Progenitor cell of endocrine pancreas (in vitro differentiated cells): ENCODE data around the gene FAM78A. TPM values are rescaled to one million over a fixed set of nuclear protein-coding genes. Genes with fewer than 3 reads are reported as not detected.
"Not testable (repeated sequence)": the region's sequence is repeated elsewhere in the genome, so short reads cannot be mapped to it uniquely, and the experiment has no call there.

Experiments used
- DNase-seq: peaks from one replicate; pipeline ENCODE4 v3.0.0; 2021; ENCODE audit warnings: low spot score; ENCODE audit not compliant: unreplicated experiment
- H3K27ac Mint-ChIP-seq: 2 replicates; pipeline ENCODE4 v1.8.0; 2021; ENCODE audit warnings: mild to moderate bottlenecking, moderate library complexity, mixed read lengths
- H3K27me3 Mint-ChIP-seq: 2 replicates; pipeline ENCODE4 v1.8.0; 2021; ENCODE audit warnings: mixed read lengths
- H3K36me3 Mint-ChIP-seq: 2 replicates; pipeline ENCODE4 v1.8.0; 2022; ENCODE audit warnings: mixed read lengths; ENCODE audit not compliant: insufficient read depth
- H3K4me1 Mint-ChIP-seq: 2 replicates; pipeline ENCODE4 v1.8.0; 2021; ENCODE audit warnings: low read depth, mixed read lengths
- H3K4me3 Mint-ChIP-seq: 2 replicates; pipeline ENCODE4 v1.8.0; 2021; ENCODE audit warnings: low read depth, mild to moderate bottlenecking, moderate library complexity, mixed read lengths
- H3K9me3 Mint-ChIP-seq: 2 replicates; pipeline ENCODE4 v1.8.0; 2021; ENCODE audit warnings: low read depth, mixed read lengths
- CTCF ChIP-seq: fragments of 200-600 bp; sonication (generic); IDR thresholded peaks from one replicate; pipeline ENCODE4 v1.5.0; 2021; ENCODE audit warnings: antibody characterized with exemption, mild to moderate bottlenecking; ENCODE audit not compliant: unreplicated experiment
- total RNA-seq: library from RNA; stranded (reverse); gene quantifications from 2 replicates; pipeline ENCODE4 v1.2.1, GENCODE V29; 2021

The FAM78A gene
- total RNA-seq, 1 donor from 2014 or later: 2.0 TPM

GRCh38 chr9:131270171-131271015 is 5.9 kb downstream of the FAM78A start:
- Mint-ChIP-seq H3K4me3 (no peak overlapping the region), H3K9me3 (no peaks in the 10 kb centered on the region), H3K27ac (no peak overlapping the region), H3K4me1 (peaks cover 4% of the 10 kb centered on the region), H3K36me3 (no peaks in the 10 kb centered on the region), H3K27me3 (peaks cover 19% of the 10 kb centered on the region)
- no peak for TF ChIP-seq CTCF
- DNase-seq: no peak

- peaks cover 4% of the 10 kb centered on the region for H3K4me1 Mint-ChIP-seq
- H3K9me3 Mint-ChIP-seq: no peaks in the 10 kb centered on the region
- no peaks in the 10 kb centered on the region for H3K27me3 Mint-ChIP-seq
- no peak for DNase-seq
- peaks cover 2% of the 10 kb centered on the region for H3K36me3 Mint-ChIP-seq
- H3K4me3 Mint-ChIP-seq: no peak overlapping the region
- no peak for TF ChIP-seq CTCF
- H3K27ac Mint-ChIP-seq: peak overlapping the region; percentile 65
Measured at GRCh38 chr9:131266266-131267229, 9.8 kb downstream of the FAM78A start.

- H3K4me1 Mint-ChIP-seq: peaks cover 3% of the 10 kb centered on the region
- no peaks in the 10 kb centered on the region for H3K27me3 Mint-ChIP-seq
- peaks cover 2% of the 10 kb centered on the region for H3K36me3 Mint-ChIP-seq
- no peaks in the 10 kb centered on the region for H3K9me3 Mint-ChIP-seq
- no peak for DNase-seq
- no peak for TF ChIP-seq CTCF
- H3K27ac Mint-ChIP-seq: no peak overlapping the region
- no peak overlapping the region for H3K4me3 Mint-ChIP-seq
Measured at GRCh38 chr9:131264231-131264630, 12.1 kb downstream of the FAM78A start.

GRCh38 chr9:131263701-131264100 is 12.6 kb downstream of the FAM78A start:
- Mint-ChIP-seq H3K4me3 (no peak overlapping the region), H3K9me3 (no peaks in the 10 kb centered on the region), H3K4me1 (no peaks in the 10 kb centered on the region), H3K36me3 (peaks cover 2% of the 10 kb centered on the region), H3K27me3 (no peaks in the 10 kb centered on the region), H3K27ac (no peak overlapping the region)
- no peak for TF ChIP-seq CTCF
- DNase-seq: no peak

- not testable (repeated sequence) for H3K4me3 Mint-ChIP-seq, H3K27ac Mint-ChIP-seq, H3K9me3 Mint-ChIP-seq, H3K4me1 Mint-ChIP-seq, H3K36me3 Mint-ChIP-seq, DNase-seq, H3K27me3 Mint-ChIP-seq
Measured at GRCh38 chr9:131263033-131263343, 13.3 kb downstream of the FAM78A start.
